Uterus (tissue), 2 donors: ENCODE measurements around the gene IFIT1B.

Source experiments
- POLR2A ChIP-seq, 2 donors: fragments of 450-650 bp; IDR thresholded peaks; one replicate each; pipeline ENCODE4 v1.6.1; 2016; ENCODE audit warnings: antibody characterized with exemption in 2 of 2, mild to moderate bottlenecking in 1 of 2, moderate library complexity in 1 of 2
- TF ChIP-seq, protein P1 (sequence below), 4 experiments: fragments of 200-600 bp in 2 of 4; fragments of 450-650 bp in 2 of 4; sonication (generic) in 2 of 4; IDR thresholded peaks; one replicate each; pipeline ENCODE4 v1.5.1; 2016 to 2019; ENCODE audit warnings: antibody characterized with exemption in 4 of 4, mild to moderate bottlenecking in 2 of 4, moderate library complexity in 1 of 4

DNA sequence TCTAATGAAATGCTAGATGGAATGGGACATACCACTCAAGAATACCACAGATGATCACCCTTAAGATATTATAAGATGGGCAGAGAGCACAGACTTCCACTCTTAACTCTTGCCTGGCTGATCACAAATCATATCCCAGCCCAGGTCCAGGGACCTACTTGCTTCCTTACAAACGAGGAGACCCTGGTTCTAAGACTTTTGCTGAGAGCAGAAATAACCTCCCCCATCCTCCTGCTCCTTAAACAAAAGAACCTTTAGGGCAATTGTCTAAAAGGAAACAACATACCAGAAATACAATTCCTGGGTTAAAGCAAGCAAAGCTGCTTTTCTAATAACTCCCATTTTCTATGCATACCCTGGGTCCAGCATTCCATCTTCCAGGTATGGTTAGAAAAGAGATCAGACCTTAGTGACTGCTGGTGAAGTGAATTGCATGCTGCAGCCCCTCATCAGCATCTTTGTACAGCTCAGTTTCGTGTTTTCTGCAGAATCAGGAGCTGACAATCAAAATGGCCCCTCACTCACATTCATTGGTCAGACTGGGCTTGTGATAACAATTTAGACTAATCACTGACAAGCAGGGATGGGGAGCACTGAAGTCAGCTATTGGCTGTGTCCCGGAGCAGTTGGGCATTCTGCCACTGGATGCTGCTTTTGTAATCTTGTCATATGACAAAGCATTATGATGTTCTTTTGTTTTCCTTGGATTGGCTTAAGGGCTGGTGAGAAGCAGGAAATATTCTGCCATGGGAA is 35.5 kb upstream of the IFIT1B start:
- TF ChIP-seq, protein P1, sequence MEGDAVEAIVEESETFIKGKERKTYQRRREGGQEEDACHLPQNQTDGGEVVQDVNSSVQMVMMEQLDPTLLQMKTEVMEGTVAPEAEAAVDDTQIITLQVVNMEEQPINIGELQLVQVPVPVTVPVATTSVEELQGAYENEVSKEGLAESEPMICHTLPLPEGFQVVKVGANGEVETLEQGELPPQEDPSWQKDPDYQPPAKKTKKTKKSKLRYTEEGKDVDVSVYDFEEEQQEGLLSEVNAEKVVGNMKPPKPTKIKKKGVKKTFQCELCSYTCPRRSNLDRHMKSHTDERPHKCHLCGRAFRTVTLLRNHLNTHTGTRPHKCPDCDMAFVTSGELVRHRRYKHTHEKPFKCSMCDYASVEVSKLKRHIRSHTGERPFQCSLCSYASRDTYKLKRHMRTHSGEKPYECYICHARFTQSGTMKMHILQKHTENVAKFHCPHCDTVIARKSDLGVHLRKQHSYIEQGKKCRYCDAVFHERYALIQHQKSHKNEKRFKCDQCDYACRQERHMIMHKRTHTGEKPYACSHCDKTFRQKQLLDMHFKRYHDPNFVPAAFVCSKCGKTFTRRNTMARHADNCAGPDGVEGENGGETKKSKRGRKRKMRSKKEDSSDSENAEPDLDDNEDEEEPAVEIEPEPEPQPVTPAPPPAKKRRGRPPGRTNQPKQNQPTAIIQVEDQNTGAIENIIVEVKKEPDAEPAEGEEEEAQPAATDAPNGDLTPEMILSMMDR (IDR thresholded peaks at IDR 0.05) = no peak
- TF ChIP-seq POLR2A (IDR thresholded peaks at IDR 0.05) = no peak
